Activated CD4-positive, alpha-beta T cell treated with anti-CD3 and anti-CD28 coated beads for 36 hours (primary cell): ENCODE results near the gene ZNF133. TPM values are rescaled to one million over a fixed set of nuclear protein-coding genes. Genes with fewer than 3 reads are reported as not detected.
A peak's percentile ranks its signal among the peaks of the same experiment; 100 is the strongest.

Experiments
- ATAC-seq: fragments of 200-7000 bp; cut with Tn5 transposase; one replicate; pipeline ENCODE4 v1.10.0; 2021; ENCODE audit warnings: mild to moderate bottlenecking, moderate library complexity
- CTCF ChIA-PET: fragments of 350-600 bp; sonication (Branson Sonifier 250); formaldehyde crosslinking; loops from one replicate; lab custom pipeline; 2021; ENCODE audit warnings: antibody characterized with exemption; lab: Charles Lee
- POLR2A ChIA-PET: fragments of 350-600 bp; sonication (Branson Sonifier 250); formaldehyde crosslinking; loops from one replicate; lab custom pipeline; 2021; ENCODE audit warnings: antibody characterized with exemption, inconsistent platforms; lab: Charles Lee
- DNase-seq: peaks from one replicate; pipeline ENCODE4 v3.0.0-alpha.2; 2020
- H3K27ac Mint-ChIP-seq: one replicate; pipeline ENCODE4 v1.8.0; 2021; ENCODE audit warnings: mixed read lengths
- H3K27me3 Mint-ChIP-seq: one replicate; pipeline ENCODE4 v1.8.0; 2021; ENCODE audit warnings: mixed read lengths
- H3K36me3 Mint-ChIP-seq: one replicate; pipeline ENCODE4 v1.8.0; 2021; ENCODE audit warnings: low read depth, mixed read lengths
- H3K4me1 Mint-ChIP-seq: one replicate; pipeline ENCODE4 v1.8.0; 2021; ENCODE audit warnings: mixed read lengths
- H3K4me3 Mint-ChIP-seq: one replicate; pipeline ENCODE4 v1.8.0; 2021; ENCODE audit warnings: mild to moderate bottlenecking, moderate library complexity, mixed read lengths
- H3K9me3 Mint-ChIP-seq: one replicate; pipeline ENCODE4 v1.8.0; 2021; ENCODE audit warnings: low read depth, mixed read lengths
- intact Hi-C, 2 experiments: fragments of 100-400 bp; cut with DNase I in 1 of 2; cut with micrococcal nuclease in 1 of 2; formaldehyde crosslinking; loops; one replicate each; pipeline versions ENCODE4 v1.14.2 to v1.15.1; 2022 to 2024; cut with DNase I, micrococcal nuclease
- total RNA-seq, 2 experiments: library from RNA; stranded (reverse); gene quantifications; one replicate each; pipeline ENCODE4 v1.2.3, GENCODE V29; 2021

The ZNF133 gene
- total RNA-seq, 2 experiments from 2014 or later: 8.8 to 10.1 TPM

DNA sequence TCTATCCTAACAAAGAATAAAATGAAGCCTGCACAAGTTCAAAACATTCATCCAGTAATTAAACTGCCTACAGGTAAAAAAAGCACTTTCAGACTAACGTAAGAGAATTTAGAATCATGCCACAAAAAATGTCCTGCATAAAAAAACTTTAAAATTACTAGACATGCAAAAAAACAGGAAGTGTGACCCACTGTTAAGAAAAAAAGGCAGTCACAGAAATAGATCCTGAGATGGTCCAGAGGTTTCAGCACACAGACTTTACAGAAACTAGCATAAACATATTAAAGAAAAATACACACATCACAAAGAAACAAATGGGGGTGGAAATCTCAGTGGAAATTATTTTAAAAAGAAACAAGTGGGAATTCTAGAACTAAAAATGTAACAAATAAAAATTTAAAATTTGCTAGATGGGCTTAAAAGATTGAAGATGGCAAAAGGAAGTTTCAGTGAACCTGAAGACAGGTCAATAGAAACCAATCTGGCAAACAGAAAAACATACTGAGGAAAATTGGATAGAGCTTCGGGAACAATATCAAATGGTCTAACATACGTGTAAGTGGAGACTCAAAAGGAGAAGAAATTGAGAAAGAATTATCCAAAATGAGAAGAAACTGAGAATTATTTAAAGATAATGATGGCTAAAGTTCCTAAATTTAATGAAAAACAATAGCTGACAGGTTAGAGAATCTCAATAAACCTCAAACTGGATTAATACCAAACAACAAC is 3.4 kb upstream of the ZNF133 start:
- peaks cover 11% of the 10 kb centered on the region for H3K4me1 Mint-ChIP-seq
- intact Hi-C loops: loop anchor here (5.0 to 10.0 kb wide), 5 partner anchors 230 to 1732 kb away; partner anchors contain the start of genes BFSP1 (in 1 of the 2), NAA20 (in 1 of the 2), OVOL2 (in 1 of the 2) and SNRPB2 (in 1 of the 2)
- DNase-seq (no peak), ATAC-seq (no peak)
- peaks cover 27% of the 10 kb centered on the region for H3K27me3 Mint-ChIP-seq
- peaks cover 13% of the 10 kb centered on the region for H3K9me3 Mint-ChIP-seq
- H3K4me3 Mint-ChIP-seq: no peak overlapping the region
- peaks cover 5% of the 10 kb centered on the region for H3K36me3 Mint-ChIP-seq
- ChIA-PET CTCF (no interaction called here), POLR2A (no interaction called here)
- no peak overlapping the region for H3K27ac Mint-ChIP-seq

DNA sequence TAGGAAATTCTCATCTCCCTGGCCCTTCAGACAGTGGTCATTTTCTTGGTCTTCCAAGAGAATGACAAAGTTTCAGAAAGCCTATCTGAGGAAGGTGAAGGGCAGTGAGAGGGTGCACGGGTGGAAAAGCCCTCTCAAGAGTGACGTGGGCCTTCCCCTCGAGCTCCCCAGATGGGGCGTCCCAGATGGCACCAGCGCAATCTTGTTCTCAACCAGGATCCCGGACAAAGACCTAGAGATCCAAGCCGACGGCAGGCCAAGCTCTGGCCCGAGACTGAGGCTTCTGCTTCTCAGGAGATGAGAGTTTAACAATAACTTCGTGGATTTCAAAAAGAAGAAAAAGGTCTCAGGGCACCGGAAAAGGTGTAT is 797 bp upstream of the ZNF133 start:
- intact Hi-C loops: loop anchor here (5.0 to 10.0 kb wide), 5 partner anchors 233 to 1730 kb away; partner anchors contain the start of genes BFSP1 (in 1 of the 2), NAA20 (in 1 of the 2), OVOL2 (in 1 of the 2) and SNRPB2 (in 1 of the 2)
- peaks cover 22% of the 10 kb centered on the region for H3K36me3 Mint-ChIP-seq
- DNase-seq (no peak), ATAC-seq (no peak)
- H3K27ac Mint-ChIP-seq: peak overlapping the region; percentile 99
- POLR2A ChIA-PET: interaction anchor here (1.2 to 1.4 kb wide), 2 partner anchors 150 to 180 kb away, joined by 4 to 8 read pairs; partner anchors contain the start of genes DZANK1, KAT14, PET117 and POLR3F
- CTCF ChIA-PET: interaction anchor here (1.1 to 1.4 kb wide), 2 partner anchors 11 to 605 kb away, joined by 3 to 6 read pairs; partner anchors contain the start of gene RRBP1
- H3K4me3 Mint-ChIP-seq: peak overlapping the region; percentile 98
- H3K4me1 Mint-ChIP-seq: peaks cover 19% of the 10 kb centered on the region
- peaks cover 18% of the 10 kb centered on the region for H3K27me3 Mint-ChIP-seq
- peaks cover 13% of the 10 kb centered on the region for H3K9me3 Mint-ChIP-seq

DNA sequence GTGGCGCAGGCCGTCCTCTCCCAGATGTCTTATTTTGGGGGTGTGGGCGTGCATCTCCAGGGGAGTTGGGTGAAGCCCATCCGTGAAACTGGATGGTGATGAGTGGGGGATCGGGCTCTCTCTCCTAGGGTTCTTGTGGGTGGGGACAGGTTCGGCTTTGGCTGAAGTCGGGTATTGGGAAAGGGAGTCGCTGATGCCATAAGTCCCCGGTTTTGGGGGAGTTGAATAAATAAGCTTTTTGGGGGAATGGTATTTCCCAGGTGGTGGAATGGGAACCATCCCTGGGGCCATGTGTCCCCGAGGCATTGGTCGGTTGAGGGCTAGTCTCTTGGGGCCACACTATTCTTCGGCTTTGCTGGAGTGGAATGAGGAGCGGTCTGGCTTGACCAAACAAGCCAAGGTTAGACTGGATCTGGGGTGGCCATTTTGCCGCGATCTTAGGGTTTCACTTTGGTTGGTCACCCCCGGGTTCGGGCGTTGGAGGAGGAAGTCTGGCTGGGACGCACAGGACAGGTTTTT is 481 bp downstream of the ZNF133 start:
- POLR2A ChIA-PET: interaction anchor here (0.7 to 1.4 kb wide), 3 partner anchors 178 to 278 kb away, joined by 3 to 8 read pairs (median 5); partner anchors contain the start of genes DZANK1 and POLR3F

DNA sequence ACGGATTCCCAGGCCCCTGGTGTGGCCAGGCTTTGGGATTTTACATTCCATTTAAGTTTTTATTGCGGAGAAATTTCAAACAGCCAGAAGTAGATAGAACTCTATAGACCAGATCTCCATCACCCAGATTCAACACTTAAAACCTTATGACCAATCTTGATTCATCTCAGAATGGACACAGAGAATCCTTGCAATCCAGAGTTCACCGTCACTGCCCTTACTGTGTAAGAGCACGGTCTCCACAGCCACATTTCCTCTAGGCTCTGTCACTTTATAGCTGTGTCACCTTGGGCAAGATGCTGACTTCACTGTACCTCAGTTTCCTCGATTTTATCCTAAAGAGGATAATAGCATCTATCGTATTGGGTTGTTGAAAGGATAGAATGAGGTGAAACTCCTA is 979 bp downstream of the ZNF133 start:
- H3K36me3 Mint-ChIP-seq: peaks cover 34% of the 10 kb centered on the region
- H3K27ac Mint-ChIP-seq: peak overlapping the region; percentile 99
- DNase-seq: no peak
- peaks cover 13% of the 10 kb centered on the region for H3K9me3 Mint-ChIP-seq
- ChIA-PET POLR2A (interaction anchor here (0.6 kb wide), 1 partner anchor 329 kb away, joined by 3 read pairs; no protein-coding TSS in a partner anchor), CTCF (interaction anchor here (0.9 kb wide), 1 partner anchor 319 kb away, joined by 3 read pairs; no protein-coding TSS in a partner anchor)
- H3K4me3 Mint-ChIP-seq: peak overlapping the region; percentile 98
- H3K4me1 Mint-ChIP-seq: peaks cover 19% of the 10 kb centered on the region
- ATAC-seq: no peak
- peaks cover 9% of the 10 kb centered on the region for H3K27me3 Mint-ChIP-seq
- intact Hi-C loops: loop anchor here (2.0 to 10.0 kb wide), 9 partner anchors 151 to 1728 kb away; partner anchors contain the start of genes BFSP1 (in 1 of the 2), MGME1 (in 1 of the 2), NAA20 (in 1 of the 2) and OVOL2 (in 1 of the 2)

More for the DNA sequence above, 481 bp downstream of the ZNF133 start:
- no peak for ATAC-seq
- Mint-ChIP-seq H3K4me1 (peaks cover 19% of the 10 kb centered on the region), H3K9me3 (peaks cover 13% of the 10 kb centered on the region), H3K27ac (peak overlapping the region; percentile 99), H3K4me3 (peak overlapping the region; percentile 98), H3K27me3 (peaks cover 12% of the 10 kb centered on the region), H3K36me3 (peaks cover 30% of the 10 kb centered on the region)
- DNase-seq: no peak
- intact Hi-C loops: loop anchor here (1.0 to 10.0 kb wide), 18 partner anchors 150 to 1763 kb away; partner anchors contain the start of genes DZANK1 (in 2 of the 2), MGME1 (in 2 of the 2), POLR3F (in 2 of the 2) and SEC23B (in 2 of the 2)
- CTCF ChIA-PET: interaction anchor here (0.6 to 1.4 kb wide), 5 partner anchors 13 to 1501 kb away, joined by 3 to 6 read pairs (median 3); partner anchors contain the start of genes KAT14, PET117 and RRBP1

DNA sequence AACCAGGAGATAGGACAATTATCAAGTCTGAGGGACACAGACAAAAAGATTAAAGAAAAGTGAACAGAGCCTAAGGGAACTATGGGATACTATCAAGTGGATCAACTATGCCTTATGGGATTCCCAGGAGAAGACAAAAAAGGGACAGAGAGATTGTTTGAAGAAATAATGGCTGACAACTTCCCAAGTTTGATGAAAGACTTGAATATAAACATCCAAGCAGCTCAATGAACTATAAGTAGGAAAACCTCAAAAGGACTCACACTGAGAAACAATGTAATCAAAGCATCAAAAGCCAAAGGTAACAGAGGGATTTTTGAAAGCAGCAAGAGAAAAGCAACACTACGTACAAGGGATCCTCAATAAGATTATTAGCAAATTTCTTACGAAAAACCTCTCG is 11.0 kb downstream of the ZNF133 start:
- Mint-ChIP-seq H3K27me3 (no peaks in the 10 kb centered on the region), H3K9me3 (peaks cover 2% of the 10 kb centered on the region), H3K27ac (no peak overlapping the region), H3K4me3 (no peak overlapping the region), H3K36me3 (peaks cover 39% of the 10 kb centered on the region), H3K4me1 (no peaks in the 10 kb centered on the region)
- POLR2A ChIA-PET: no interaction called here
- intact Hi-C loops: no loop called here
- DNase-seq: no peak
- no peak for ATAC-seq
- CTCF ChIA-PET: no interaction called here

DNA sequence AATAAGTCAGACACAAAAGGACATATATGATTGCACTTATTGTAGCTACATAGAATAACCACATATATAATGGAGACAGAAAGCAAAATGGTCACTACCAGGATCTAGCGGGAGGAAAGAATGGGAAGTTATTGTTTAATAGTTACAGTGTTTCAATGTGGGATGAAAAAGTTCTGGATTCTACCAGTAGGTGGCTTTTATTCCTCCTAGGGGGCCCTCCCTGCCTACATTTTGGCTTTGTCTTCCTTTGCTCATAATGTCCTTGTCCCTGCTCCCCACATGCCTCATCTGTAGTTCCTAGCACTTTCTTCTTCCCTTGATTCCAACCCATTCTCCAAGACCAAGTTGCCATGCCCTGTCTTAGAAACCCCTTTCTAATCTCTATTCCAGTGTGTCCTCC is 16.3 kb downstream of the ZNF133 start:
- Mint-ChIP-seq H3K27me3 (no peaks in the 10 kb centered on the region), H3K36me3 (peaks cover 34% of the 10 kb centered on the region), H3K27ac (no peak overlapping the region), H3K9me3 (no peaks in the 10 kb centered on the region), H3K4me3 (no peak overlapping the region), H3K4me1 (no peaks in the 10 kb centered on the region)
- DNase-seq: no peak
- no peak for ATAC-seq
- CTCF ChIA-PET: no interaction called here
- POLR2A ChIA-PET: no interaction called here
- intact Hi-C loops: no loop called here

DNA sequence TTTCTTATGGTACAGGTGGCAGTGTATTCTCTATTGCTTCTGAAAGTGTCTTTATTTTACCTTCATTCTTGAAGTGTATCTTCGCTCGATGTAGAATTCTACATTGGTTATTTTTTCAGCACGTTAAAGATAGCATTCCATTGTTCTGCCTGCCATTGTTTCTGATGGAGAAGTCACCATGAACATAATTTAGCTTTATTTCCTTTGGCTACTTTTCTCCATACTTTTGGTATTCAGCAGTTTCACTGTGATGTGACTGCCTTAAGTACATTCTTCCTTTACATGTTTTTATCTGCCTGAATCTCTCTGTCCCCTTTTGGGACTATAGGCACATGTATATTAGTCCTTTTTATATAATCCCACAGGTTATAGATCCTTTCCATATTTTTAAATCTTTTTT is 19.0 kb downstream of the ZNF133 start:
- H3K4me3 Mint-ChIP-seq: no peak overlapping the region
- CTCF ChIA-PET: no interaction called here
- POLR2A ChIA-PET: no interaction called here

DNA sequence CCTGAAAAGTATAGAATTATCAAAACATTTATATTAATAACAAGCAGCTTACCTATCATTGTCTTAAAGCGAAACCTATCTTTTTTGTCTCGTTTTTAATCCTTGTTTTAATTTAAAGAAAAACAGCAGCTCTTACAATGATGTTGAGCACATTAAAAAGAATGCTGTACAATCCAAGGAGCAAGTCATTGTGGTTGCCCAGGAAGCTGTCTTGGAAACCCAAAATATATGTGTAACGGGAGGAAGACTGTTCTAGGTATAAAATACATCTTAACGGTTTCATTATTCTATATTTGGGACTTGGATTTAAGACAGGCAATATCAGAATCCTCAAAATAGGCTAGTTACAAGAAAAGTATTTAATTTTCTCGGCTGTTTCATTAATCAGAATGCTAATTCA is 21.7 kb downstream of the ZNF133 start:
- Mint-ChIP-seq H3K9me3 (no peaks in the 10 kb centered on the region), H3K27ac (no peak overlapping the region), H3K4me1 (no peaks in the 10 kb centered on the region), H3K27me3 (no peaks in the 10 kb centered on the region), H3K36me3 (peaks cover 46% of the 10 kb centered on the region), H3K4me3 (no peak overlapping the region)
- POLR2A ChIA-PET: no interaction called here
- DNase-seq (no peak), ATAC-seq (no peak)
- intact Hi-C loops: no loop called here
- CTCF ChIA-PET: no interaction called here

More for the DNA sequence above, 19.0 kb downstream of the ZNF133 start:
- Mint-ChIP-seq H3K27ac (no peak overlapping the region), H3K4me1 (no peaks in the 10 kb centered on the region), H3K9me3 (no peaks in the 10 kb centered on the region), H3K27me3 (no peaks in the 10 kb centered on the region), H3K36me3 (peaks cover 33% of the 10 kb centered on the region)
- intact Hi-C loops: no loop called here
- DNase-seq: no peak
- ATAC-seq: no peak

DNA sequence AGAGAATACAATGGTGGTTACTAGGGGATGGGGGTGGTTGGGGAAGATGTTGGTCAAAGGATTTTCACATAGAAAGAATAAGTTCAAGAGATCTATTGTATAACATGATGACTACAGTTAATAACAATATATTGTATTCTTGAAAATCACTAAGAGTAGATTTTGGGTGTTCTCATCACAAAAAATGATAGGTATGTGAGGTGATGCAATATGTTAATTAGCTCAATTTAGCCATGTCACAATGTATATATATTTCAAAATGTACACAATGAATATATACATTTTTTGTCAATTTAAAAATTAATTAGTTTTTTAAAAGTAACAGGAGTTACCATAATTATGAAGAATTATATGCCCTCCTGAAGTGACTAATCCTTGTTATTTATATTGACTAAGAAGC is 22.3 kb downstream of the ZNF133 start:
- intact Hi-C loops: no loop called here
- H3K9me3 Mint-ChIP-seq: no peaks in the 10 kb centered on the region
- H3K27ac Mint-ChIP-seq: no peak overlapping the region
- CTCF ChIA-PET: interaction anchor here (0.8 kb wide), 1 partner anchor 34 kb away, joined by 3 read pairs; no protein-coding TSS in a partner anchor
- H3K27me3 Mint-ChIP-seq: no peaks in the 10 kb centered on the region
- H3K4me3 Mint-ChIP-seq: no peak overlapping the region
- ATAC-seq: no peak
- POLR2A ChIA-PET: no interaction called here
- DNase-seq: no peak
- H3K4me1 Mint-ChIP-seq: no peaks in the 10 kb centered on the region
- H3K36me3 Mint-ChIP-seq: peaks cover 48% of the 10 kb centered on the region

DNA sequence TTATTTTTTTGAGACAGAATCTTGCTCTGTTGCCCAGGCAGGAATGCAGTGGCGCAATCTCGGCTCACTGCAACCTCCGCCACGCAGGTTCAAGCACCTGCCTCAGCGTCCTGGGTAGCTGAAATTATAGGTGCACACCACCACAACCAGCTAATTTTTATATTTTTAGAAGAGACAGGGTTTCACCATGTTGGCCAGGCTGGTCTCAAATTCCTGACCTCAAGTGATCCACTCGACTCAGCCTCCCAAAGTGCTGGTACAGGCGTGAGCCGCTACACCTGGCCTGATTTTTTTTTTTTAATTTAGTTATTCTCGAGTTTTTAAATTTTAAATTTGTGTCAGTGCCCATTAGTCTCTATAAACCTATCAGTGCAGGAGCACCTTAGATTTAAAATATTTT is 24.4 kb downstream of the ZNF133 start:
- H3K27me3 Mint-ChIP-seq: no peaks in the 10 kb centered on the region
- peaks cover 51% of the 10 kb centered on the region for H3K36me3 Mint-ChIP-seq
- H3K9me3 Mint-ChIP-seq: no peaks in the 10 kb centered on the region
- ATAC-seq: no peak
- intact Hi-C loops: no loop called here
- POLR2A ChIA-PET: no interaction called here
- no peak overlapping the region for H3K4me3 Mint-ChIP-seq
- H3K4me1 Mint-ChIP-seq: no peaks in the 10 kb centered on the region
- H3K27ac Mint-ChIP-seq: no peak overlapping the region
- CTCF ChIA-PET: interaction anchor here (0.6 kb wide), 1 partner anchor 1111 kb away, joined by 4 read pairs; no protein-coding TSS in a partner anchor
- no peak for DNase-seq

DNA sequence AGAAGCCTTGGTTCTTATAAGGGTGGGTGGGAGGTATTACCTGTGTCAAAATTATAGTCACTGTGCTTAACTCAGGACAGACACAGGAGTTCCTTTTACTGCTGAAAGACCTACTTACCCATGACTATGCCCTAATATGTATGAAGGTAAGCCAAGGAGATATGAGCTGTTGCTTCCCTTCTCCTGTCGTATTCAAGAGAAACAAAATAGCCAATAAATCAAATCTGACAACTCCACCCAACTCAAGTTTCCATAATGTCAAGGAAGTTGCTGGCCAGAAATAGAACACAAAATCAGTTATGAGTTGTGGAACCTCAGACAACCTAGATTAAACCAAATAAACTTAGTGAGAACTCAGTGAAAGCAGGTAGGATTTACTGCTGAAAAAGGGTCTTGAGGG is 25.1 kb downstream of the ZNF133 start:
- no peaks in the 10 kb centered on the region for H3K27me3 Mint-ChIP-seq
- H3K27ac Mint-ChIP-seq: no peak overlapping the region
- DNase-seq (no peak), ATAC-seq (no peak)
- H3K9me3 Mint-ChIP-seq: no peaks in the 10 kb centered on the region
- no peak overlapping the region for H3K4me3 Mint-ChIP-seq
- ChIA-PET POLR2A (no interaction called here), CTCF (no interaction called here)
- no peaks in the 10 kb centered on the region for H3K4me1 Mint-ChIP-seq
- H3K36me3 Mint-ChIP-seq: peaks cover 50% of the 10 kb centered on the region
- intact Hi-C loops: no loop called here
